ENCODE results near the gene AGMAT.
A peak's percentile ranks its signal among the peaks of the same experiment; 100 is the strongest.
"Not testable (repeated sequence)": the region's sequence is repeated elsewhere in the genome, so short reads cannot be mapped to it uniquely, and the experiment has no call there.

The AGMAT gene

DNA sequence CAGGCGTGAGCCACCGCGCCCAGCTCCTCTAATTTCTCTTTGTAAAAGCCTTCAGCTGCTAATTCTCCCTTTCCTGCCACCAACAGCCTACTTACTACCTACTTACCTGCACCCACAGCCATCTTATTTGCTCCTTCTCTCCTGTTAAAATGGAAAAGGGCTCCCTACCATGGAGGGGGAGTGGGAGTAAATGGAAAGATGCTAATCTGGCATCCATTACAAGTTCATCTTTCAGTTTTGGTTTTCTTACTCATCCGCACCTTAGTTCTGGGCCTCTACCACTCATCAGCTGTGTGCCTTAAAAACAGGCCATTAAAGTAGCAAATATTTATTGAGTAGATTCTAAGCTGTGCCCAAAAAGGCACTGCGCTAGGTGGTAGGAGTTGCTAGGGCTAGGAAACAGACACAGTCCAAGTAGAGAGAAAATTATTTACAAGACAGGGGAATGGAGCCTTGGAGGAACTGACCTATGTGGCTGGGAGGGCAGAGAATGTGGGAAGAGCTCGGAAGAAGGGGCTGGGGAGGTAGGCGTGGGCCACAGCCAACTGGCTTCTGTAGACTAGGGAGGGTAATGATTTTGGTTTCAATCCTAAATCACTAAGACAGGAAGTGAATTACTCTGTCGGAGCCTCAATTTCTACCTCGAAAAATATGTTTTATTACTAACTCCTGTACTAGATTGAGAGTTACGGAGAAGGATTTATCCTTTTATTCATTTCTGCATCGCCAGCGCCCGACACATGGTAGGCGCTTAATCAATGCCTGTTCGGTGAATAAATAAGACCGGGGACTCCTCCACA is 31.7 kb upstream of the AGMAT start:
- peak in 5 of 56 donors; percentile 20 to 58 (median 40) for DNase-seq

DNA sequence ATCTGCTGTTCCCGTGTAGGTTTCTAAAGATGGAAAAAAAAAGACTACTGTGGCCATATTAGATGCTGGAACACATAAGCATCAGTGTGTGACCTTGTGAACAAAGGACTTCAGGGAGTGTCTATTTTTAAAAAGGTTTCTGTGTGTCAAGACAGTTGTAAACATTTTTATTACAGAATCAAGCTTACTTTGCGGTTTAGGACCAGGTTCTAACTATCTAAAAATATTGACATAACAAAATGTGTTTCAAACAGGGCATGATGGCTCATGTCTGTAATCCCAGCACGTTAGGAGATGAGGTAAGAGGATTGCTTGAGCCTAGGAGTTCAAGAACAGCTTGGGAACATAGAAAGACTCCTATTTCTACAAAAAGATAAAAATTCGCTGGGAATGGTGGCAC is 25.3 kb upstream of the AGMAT start:
- no peak for DNase-seq

DNA sequence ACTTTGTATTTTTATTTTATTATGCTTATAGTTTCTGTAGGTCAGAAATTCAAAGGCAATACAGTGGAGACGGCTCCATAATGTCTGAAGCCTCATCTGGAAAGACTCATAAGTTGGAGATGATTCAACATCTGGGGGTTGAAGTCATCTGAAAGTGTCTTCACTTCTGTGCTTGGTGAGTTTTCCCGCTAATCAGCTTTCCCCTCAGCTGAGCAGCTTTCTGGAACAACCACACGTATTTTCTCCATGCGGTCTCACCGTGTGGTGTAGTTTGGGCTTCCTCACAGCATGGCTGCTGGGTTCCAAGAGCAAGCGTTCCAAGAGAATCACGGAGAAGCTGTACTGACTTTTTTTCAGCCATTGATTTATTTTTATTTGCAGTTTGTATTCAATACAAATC is 24.8 kb upstream of the AGMAT start:
- DNase-seq = no peak

DNA sequence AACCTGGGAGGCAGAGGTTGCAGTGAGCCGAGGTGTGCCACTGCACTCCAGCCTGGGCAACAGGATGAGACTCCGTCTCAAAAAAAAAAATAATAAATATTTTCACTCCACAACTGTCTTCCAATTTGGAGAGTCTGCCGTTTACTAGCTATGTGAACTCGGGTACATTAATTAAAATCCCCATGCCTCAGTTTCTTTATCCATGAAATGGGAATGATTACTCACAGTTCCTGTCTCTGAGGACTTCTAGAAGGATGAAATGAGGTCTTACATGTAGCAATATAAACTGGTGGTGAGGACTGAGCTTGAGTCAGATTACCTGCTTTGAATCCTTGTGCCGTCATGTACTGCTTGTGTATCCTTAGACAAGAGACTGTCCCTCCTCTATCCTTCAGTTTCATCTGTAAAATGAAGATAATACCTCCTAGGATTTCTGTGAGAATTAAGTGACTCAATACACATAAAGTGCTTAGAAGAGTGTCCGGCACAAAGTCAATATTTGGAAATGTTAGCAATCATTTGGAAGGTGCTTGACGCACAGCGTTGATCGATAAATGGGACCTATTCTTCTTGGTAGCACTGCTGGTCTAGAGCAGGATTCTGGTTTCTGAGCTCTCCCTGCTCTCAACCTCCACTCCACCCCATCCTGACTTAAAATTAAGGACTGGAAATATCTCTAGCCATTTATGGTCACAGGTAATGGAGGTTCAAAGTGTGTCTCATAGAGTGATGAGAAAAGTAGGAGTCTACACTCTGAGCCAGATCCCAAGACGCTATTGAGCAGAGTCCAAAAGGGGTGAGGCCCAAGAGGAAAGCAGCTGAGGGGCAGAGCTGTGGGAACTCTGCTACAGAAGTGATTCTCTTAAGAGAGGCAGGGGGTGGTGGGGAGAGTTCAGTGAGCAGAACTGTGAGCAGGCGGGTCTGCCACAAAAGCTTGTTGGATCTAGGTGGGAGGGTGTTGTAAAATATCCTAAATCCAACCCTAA is 20.8 kb upstream of the AGMAT start:
- DNase-seq = no peak

DNA sequence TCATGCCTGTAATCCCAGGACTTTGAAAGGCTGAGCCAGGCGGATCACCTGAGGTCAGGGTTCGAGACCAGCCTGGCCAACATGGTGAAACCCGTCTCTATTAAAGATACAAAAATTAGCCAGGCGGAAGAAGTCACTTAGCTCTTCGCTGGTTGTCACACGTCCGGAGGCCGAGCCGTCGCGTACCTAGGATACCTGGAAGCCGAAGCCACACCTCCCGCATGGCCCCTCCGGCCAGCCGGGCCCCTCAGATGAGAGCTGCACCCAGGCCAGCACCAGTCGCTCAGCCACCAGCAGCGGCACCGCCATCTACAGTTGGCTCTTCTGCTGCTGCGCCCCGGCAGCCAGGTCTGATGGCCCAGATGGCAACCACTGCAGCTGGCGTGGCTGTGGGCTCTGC is 19.5 kb upstream of the AGMAT start:
- DNase-seq = not testable (repeated sequence)

DNA sequence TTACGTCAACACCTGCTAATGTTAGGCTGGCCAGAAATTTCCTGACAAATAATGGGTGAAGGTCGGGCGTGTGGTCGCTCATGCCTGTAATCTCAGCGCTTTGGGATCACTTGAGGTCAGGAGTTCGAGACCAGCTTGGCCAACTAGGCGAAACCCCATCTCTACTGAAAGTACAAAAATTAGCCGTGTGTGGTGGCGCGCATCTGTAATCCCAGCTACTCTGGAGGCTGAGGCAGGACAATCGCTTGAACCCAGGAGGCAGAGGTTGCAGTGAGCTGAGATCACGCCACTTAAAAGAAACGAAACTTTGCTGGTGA is 19.1 kb upstream of the AGMAT start:
- DNase-seq = not testable (repeated sequence)

DNA sequence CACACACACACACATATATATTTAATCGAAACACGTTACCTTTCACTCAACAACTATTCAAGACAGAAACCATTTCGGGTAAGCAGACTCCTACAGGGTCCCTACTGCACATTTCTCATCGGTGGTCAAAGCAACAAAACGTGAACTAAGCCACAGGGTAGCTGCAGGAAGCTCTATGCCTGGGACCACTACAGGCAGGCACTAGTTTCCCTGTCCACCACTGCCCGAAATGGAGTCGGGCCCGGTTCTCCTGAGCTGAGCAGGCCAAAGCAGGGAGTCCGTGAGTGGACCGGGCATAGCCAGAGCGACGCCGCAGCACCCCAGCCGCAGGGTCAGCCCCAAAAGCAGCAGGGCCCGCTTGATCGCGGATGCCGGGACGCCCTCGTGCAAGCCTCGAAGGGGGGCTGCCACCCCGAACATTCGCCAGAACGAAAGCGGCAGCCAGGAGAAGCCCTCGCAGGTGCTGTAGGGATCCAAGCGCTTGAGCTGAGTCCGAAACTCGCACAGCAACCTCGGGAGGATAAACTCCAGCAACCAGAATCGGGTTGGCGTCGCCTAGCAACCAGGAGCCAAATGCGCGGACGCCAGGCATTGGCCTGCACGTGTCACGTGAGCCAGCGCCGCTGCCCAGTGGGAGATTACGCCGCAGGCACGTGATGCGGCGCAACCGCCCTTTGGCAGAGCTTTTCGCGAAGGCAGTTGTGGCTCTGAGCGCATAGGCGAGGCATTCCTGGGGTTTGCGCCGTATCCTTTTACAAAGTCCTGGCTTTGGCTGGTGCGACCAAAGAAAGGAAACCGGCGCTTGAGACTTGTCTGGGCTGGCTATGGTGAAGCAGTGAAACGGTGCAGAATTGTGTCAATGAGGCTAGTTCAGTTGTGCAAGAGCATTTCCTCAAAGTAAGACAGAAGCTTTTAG is 18.5 kb upstream of the AGMAT start:
- DNase-seq = peak; percentile 54 to 98 (median 91)

DNA sequence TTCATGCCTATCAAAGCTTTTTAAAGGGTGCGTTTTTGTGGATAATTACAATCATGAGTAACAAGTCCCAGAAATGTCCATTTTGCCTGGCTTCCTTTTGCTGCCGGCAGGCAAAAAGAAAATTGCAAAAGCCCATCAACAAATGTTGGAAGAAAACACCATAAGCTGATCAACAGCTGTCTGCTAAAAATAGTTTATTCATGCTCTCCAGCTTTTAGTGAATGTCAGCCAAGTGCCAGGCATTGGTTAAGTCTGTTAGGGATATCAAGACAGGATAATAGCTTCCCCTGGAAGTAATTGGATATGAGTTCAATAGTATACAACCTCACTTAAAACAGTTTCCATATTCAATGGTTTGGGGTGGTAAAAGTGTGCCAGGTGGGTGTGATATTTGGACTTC is 13.6 kb upstream of the AGMAT start:
- no peak for DNase-seq

DNA sequence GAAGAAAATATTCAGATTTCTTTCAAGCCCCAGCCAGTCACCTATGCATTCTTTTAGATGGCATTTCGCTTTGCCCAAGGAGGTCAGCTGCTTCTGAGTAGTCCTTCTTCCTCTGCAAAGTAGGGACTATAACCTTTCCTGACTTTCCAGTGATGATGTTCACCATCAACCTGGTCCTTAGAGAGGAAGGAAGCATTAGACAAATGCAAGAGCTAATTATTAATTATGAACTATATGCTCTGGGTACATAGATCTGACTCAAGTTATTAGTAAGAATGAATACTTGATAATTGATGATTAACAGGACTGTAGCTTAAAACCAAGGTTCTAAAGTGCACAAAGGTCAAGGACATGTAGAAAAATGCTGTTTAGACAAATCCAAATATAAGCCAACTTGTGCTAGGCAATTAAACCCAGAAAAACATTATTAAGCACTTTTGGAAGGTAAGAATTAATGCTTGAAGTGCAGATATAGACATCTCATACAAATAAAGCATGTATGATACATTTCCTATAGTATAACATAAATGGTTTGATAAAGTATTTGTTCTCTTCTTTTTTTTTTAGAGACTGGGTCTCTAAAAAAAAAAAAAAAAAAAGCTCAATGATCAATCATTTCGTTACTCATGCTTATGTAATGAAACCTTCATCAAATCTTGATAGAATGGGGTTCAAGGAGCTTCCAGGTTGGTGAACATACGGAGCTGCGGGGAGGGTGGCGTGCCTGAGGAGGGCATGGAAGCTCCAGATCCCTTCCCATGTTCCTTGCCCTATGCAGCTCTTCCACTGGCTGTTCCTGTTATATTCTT is 11.2 kb upstream of the AGMAT start:
- DNase-seq = no peak

DNA sequence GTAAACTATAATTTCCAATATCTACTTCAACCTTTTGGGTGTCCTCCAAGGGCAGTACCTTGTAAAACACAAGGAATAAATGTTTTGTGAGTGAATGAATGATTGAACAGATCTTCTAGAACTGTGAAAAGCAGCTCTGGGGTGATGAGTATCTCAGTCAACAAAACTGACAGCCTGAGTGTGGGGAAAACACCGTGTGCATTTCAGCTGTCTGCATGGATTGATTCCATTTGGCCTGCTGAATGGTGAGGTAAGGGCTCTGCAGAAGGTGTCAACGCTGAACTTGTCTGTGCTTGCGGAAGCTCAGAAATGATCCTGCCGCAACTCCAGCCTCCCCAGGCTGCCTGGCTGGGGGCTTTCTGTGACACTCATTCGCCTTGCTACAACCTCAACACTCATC is 7.4 kb upstream of the AGMAT start:
- DNase-seq = no peak

DNA sequence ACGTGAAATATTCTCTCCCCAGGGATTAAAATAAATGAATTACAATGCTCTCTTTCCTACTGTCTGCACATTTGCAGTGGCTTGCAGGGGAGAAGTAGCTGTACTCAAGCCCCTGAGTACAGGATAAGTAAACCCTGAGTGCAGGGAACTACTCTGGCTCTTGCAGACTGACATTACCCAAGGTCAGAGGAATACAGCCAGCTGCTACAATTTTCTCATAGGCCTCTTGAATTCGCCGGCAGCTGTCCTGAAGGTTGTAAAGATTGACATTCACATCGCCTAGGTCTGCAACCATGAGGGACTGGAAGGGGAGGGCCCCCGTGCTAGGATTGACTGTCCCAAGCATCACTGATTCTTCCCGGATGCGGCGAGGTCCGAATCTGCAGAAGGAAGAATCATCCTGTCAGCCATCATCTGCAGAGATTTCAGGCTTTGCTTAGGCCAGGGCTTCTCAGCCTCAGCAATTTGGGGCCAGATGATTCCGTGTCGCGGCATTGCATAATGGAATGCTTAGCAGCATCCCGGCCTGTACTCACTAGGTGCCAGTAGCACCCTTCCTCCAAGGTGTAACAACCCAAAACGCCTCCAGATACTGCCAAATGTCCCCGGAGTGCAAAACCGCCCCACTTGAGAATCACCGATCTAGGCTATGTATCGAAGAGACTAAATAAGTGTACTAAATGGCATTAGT is 1.7 kb downstream of the AGMAT start:
- DNase-seq = no peak

DNA sequence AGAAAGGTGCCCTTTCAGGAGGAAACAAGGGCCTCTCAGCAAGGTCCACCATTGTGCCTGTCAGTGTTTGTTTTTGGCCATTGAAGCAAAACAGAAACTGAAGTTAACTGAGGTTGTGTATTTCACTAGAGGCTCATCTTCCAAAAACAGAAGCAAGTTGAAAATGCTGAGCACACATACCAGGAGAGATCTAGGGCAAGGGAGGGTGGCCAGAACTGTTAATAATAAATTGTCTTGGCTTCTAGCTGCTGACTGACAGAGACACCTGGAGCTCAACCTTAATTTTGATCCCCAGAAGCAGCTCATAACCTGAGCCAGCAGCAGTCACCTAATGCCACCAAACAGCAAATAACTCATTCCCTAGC is 5.2 kb downstream of the AGMAT start:
- DNase-seq = peak in 1 of 56 donors; percentile 43

DNA sequence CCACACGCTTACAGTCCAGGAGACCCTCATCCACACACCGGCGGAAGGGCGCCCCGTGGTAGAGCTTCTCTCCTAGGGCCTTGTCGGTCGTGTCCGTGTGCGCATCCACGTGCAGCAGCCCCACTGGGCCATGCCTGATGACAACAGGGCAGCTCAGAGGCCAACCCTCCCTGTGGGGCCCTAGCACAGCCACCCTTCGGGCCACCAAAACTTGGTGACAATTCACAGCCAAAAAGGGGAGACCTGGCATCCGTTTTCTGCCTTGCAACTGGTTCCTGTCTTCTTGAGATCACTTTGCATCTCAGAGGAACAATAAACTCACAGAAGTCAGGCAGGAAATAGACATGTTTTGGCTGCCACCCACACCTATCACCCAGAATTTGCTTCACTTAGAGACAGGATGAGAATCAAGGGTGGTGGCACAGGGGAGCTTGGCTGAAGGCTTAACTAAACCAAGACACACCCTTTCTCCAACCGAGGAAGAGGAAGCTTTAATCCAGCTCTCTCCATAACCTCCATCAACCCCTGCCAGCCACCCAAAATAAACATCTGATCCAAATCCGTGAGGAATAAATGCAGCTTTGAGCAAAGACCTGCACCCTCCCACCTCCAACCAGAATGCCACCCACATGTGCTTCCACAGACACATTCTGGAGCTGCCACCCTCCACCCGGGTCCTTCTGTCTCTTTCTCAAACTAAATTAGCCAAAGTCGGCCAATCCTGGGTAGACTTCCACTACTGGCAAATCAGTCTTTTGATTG is 5.7 kb downstream of the AGMAT start:
- peak in 10 of 56 donors; percentile 4 to 52 (median 21) for DNase-seq

DNA sequence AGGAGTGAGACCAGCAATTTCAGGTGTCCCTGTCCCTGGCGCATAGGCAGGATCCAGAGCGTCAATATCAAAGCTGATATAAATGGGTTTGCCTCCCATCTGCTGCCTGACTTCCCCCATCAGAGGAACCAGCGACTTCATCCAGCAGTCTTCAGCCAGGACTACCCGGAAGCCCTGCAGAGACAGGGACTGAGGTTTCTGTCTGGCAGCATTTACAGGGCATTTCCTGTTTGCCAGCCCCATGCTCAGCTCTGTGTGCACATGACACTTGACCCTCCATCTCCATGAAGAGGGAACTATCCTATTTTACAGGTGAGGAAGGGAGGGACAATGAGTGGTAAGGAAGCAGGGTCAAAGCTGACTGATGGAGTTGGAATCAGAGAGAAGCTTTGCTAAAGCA is 7.2 kb downstream of the AGMAT start:
- peak in 3 of 56 donors; percentile 4 to 26 (median 7) for DNase-seq

DNA sequence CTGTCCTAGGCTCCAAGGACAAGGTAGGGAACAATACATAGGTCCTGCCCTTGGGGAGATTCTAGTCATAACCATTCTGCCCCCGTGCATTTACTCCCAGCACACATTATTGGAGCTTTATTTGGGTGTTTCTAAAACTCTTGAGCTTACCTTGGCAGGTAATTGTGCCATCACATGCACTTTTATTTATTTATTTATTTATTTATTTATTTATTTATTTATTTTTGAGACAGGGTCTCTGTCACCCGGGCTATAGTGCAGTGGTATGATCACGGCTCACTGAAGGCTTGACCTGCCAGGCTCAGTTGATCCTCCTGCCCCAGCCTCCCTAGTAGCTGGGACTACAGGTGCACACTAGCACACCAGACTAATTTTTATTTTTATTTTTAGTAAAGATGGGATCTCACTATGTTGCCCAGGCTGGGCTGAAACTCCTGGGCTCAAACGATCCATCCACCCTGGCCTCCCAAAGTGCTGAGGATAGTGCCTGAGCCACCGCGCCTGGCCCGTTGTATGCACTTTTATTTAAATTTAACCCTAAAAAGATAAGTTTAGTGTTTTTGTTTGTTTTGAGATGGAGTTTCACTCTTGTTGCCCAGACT is 9.2 kb downstream of the AGMAT start:
- DNase-seq = no peak

DNA sequence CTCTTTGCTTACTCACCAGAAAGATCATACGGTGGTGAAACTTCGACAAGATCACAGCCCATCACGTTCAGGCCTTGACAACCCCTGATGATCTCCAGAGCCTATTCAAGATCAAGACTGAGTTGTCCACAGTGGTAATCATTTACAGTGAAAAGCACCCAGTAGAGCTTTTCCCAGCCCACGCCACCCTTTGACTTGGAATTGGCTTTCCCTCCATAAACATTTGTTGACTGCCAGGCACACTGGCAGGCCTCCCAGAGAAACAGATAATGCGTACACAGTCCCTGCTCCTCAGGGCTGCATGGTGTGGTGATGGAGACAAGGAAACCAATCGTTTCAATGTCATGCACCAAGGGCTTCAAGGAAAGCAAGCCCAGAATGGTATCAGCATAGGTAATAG is 10.1 kb downstream of the AGMAT start:
- DNase-seq = peak in 12 of 56 donors; percentile 7 to 54 (median 18)

DNA sequence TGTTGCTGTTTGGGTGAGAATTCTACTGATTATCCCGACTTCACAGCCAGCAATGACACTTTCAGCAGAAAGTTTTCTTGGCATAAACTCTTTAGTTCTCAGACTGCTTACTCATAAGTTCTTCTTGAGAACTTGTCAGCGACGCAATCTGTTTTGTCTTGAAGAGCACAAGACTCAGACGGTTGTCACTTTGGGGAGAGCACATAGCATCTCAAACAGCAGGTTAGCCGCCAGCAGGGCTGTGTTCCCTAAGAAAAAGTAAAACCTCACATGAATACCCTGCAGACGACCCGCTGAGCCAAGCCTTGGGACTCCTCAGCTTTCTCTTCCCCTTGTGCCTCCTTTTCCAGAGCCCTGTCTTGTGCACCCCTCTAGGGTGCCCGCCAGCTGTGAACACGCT is 11.4 kb downstream of the AGMAT start:
- peak in 5 of 56 donors; percentile 9 to 47 (median 21) for DNase-seq

DNA sequence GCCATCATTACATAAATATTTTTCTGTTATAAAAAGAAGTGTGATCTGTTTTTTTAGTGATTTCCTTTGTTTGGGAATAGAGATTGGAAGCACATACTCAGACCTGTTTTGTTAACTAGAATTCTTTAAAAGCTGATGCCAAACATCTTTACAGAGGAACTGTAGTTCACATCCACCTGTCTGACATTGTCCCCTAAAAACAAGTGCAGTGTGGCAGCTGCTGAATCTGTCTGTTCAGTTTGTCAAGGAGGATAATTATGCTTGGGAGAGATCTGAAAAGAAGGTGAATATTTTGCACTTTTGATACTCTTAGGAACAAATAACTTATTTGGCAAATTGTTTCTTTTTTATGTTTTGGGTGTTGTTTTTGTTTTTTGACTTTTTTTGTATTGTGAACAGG is 13.6 kb downstream of the AGMAT start:
- DNase-seq = no peak

DNA sequence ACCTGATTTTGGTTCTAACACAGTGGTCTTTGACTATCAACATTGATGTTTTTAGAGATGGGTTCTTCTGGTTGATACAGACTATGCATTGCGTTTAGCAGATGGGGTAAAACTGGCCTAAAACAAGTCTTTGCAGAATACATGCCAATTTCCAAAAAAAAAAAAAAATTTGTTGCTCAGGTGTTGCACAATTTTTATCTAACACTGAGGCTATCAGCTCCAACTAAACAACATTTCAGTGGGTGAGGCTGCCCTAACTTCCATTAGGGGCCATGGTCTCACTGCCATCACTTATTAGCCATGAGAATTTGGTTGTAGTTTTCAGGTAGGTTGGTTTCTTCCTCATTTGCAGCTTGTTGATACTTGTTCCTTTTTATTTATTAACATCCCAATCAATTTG is 14.0 kb downstream of the AGMAT start:
- DNase-seq = no peak

All from amygdala (tissue), 56 donors.